Measurements from ENCODE around the gene LUC7L3.

- no peak for TF ChIP-seq CTCF (IDR thresholded peaks at IDR 0.05)
- no peak for TF ChIP-seq ZFX (IDR thresholded peaks at IDR 0.05; ENCODE audit: borderline replicate concordance)
These were observed 64.5 kb downstream of the LUC7L3 start for GRCh38 chr17:50783905-50784304.
